HepG2 (cell line): ENCODE data around the gene MYO7B. TPM values are rescaled to one million over a fixed set of nuclear protein-coding genes. Genes with fewer than 3 reads are reported as not detected.

Experiments used
- CCDC6 ChIP-seq: sonication (generic); formaldehyde crosslinking; IDR thresholded peaks from 2 replicates; pipeline ENCODE4 v1.8.1; 2022; ENCODE audit warnings: mild to moderate bottlenecking, missing genetic modification reagents, moderate library complexity
- MIER2 ChIP-seq: IDR thresholded peaks from 2 replicates; pipeline ENCODE4 v1.6.1; 2016; ENCODE audit warnings: missing biosample characterization, missing genetic modification reagents
- NR2F6 ChIP-seq, 2 experiments: IDR thresholded peaks; 2 replicates each; pipeline ENCODE4 v1.6.1; 2016; ENCODE audit warnings: antibody characterized with exemption in 1 of 2, mild to moderate bottlenecking in 1 of 2
- RBFOX2 ChIP-seq: fragments of 200-400 bp; formaldehyde crosslinking; IDR thresholded peaks from 2 replicates; pipeline ENCODE4 v1.6.1; 2017; ENCODE audit warnings: low read depth, mild to moderate bottlenecking, low read length
- ZIK1 ChIP-seq: sonication (generic); formaldehyde crosslinking; IDR thresholded peaks from 2 replicates; pipeline ENCODE4 v1.5.0; 2020; ENCODE audit warnings: mild to moderate bottlenecking, low read depth, missing genetic modification reagents, borderline replicate concordance
- ZNF17 ChIP-seq: sonication (generic); formaldehyde crosslinking; IDR thresholded peaks from 2 replicates; pipeline ENCODE4 v1.5.0; 2020; ENCODE audit warnings: mild to moderate bottlenecking, missing genetic modification reagents
- ZNF3 ChIP-seq: IDR thresholded peaks from 2 replicates; pipeline ENCODE4 v1.7.0; 2017; ENCODE audit warnings: inconsistent platforms
- ZNF432 ChIP-seq: sonication (generic); formaldehyde crosslinking; IDR thresholded peaks from 2 replicates; pipeline ENCODE4 v1.5.0; 2020; ENCODE audit warnings: missing genetic modification reagents, mild to moderate bottlenecking, borderline replicate concordance
- ZNF678 ChIP-seq: sonication (generic); formaldehyde crosslinking; IDR thresholded peaks from 2 replicates; pipeline ENCODE4 v1.4.0; 2020; ENCODE audit warnings: mild to moderate bottlenecking, missing genetic modification reagents
- ZNF749 ChIP-seq: sonication (generic); formaldehyde crosslinking; IDR thresholded peaks from 2 replicates; pipeline ENCODE4 v1.8.0; 2022; ENCODE audit warnings: mild to moderate bottlenecking, missing genetic modification reagents, moderate library complexity, borderline replicate concordance
- ZNF772 ChIP-seq: sonication (generic); formaldehyde crosslinking; IDR thresholded peaks from 2 replicates; pipeline ENCODE4 v1.5.0; 2020; ENCODE audit warnings: mild to moderate bottlenecking, missing genetic modification reagents
- ZNF83 ChIP-seq: sonication (generic); formaldehyde crosslinking; IDR thresholded peaks from 2 replicates; pipeline ENCODE4 v1.4.0; 2020; ENCODE audit warnings: missing genetic modification reagents, mild to moderate bottlenecking, borderline replicate concordance
- ZSCAN21 ChIP-seq: sonication (generic); formaldehyde crosslinking; IDR thresholded peaks from 2 replicates; pipeline ENCODE4 v1.8.0; 2022; ENCODE audit warnings: mild to moderate bottlenecking, missing genetic modification reagents, moderate library complexity, borderline replicate concordance
- ZZZ3 ChIP-seq: sonication (generic); formaldehyde crosslinking; IDR thresholded peaks from 2 replicates; pipeline ENCODE4 v1.4.0; 2020; ENCODE audit warnings: missing genetic modification reagents, mild to moderate bottlenecking, borderline replicate concordance
- polyA plus RNA-seq, 8 experiments: library from polyadenylated mRNA; depleted of rRNA in 3 of 8; stranded (reverse) in 7 of 8; unstranded in 1 of 8; fragments of >200 nt; fragmentation: Illumina TruSeq in 4 of 8; extraction: Trizol in 4 of 8; gene quantifications; 2 replicates each; pipeline versions ENCODE4 v1.2.1 to v1.2.3, GENCODE V29; 2011 to 2016; ENCODE audit warnings: low read depth in 4 of 8, missing spikeins in 1 of 8, mixed read lengths in 1 of 8; ENCODE audit not compliant: insufficient read depth in 1 of 8
- total RNA-seq, 5 experiments: library from RNA; depleted of rRNA; stranded (reverse); fragments of >200 nt; fragmentation: Illumina TruSeq; extraction: Trizol; gene quantifications; 2 replicates each; pipeline ENCODE4 v1.2.3, GENCODE V29; 2016; ENCODE audit warnings: low read depth in 1 of 5
- TF ChIP-seq, protein P1 (sequence below): sonication (generic); formaldehyde crosslinking; IDR thresholded peaks from 2 replicates; pipeline ENCODE4 v1.4.0; 2020; ENCODE audit warnings: missing genetic modification reagents
- TF ChIP-seq, protein P2 (sequence below), 2 experiments: fragments of 450-650 bp in 1 of 2; sonication (generic) in 1 of 2; formaldehyde crosslinking; IDR thresholded peaks; 2 replicates each; pipeline versions ENCODE4 v1.5.0 to v1.8.0; 2020 to 2022; ENCODE audit warnings: mild to moderate bottlenecking in 1 of 2, missing genetic modification reagents in 1 of 2
- TF ChIP-seq, protein P3 (sequence below): sonication (generic); formaldehyde crosslinking; IDR thresholded peaks from 2 replicates; pipeline ENCODE4 v1.4.0; 2020; ENCODE audit warnings: missing genetic modification reagents, mild to moderate bottlenecking, borderline replicate concordance
- TF ChIP-seq, protein P4 (sequence below): IDR thresholded peaks from 2 replicates; pipeline ENCODE4 v1.6.1; 2016; ENCODE audit warnings: low read depth, control low read depth

The MYO7B gene
- total and polyA plus RNA-seq, 2 of the 13 experiments (the other 11 are each of a cell fraction or from before 2014, with no cell fraction given) = not detected

DNA sequence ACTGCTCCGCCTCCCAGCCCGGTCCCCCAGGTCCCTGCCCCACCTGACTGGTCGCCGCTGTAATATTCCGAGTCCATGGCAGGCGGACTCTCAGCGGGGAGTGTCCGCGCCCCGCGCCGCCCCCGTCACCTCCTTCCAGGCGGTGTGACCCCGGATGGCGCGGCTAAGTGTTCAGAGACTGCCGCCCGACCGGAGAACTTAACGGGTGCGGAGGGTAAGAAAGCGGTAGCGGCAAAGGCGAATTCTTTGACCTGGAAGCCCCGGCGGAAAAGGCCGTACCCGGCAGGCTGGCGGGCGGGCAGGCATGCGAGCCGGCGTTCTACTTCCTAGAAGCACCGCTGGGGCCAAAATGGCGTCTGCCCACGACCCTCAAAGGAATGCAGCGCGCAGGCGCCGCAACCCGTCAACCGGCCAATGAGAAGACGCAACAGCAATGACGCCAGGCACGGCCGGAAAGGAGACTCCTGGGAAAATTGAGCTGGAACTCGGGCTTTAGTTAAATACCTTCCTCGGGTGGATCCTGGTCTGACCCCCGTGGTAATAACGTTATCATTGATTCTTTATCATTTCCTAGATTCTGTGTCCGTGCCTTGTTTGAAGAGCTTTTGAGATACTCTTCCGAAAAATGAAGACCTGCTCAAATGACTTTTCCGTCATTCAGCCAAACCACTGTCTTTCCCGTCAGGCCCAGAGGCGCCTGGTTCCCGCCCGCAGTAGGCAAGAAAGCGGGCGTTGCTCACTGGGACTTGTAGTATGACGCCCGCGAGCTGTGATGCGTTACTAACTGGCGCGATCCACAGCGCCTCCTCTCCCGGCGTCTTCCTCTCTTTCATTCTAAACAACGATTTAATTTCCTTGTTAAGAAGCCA lies 9.1 kb upstream of the MYO7B start, which contains the start of gene IWS1 (continued):
- TF ChIP-seq, protein P1, sequence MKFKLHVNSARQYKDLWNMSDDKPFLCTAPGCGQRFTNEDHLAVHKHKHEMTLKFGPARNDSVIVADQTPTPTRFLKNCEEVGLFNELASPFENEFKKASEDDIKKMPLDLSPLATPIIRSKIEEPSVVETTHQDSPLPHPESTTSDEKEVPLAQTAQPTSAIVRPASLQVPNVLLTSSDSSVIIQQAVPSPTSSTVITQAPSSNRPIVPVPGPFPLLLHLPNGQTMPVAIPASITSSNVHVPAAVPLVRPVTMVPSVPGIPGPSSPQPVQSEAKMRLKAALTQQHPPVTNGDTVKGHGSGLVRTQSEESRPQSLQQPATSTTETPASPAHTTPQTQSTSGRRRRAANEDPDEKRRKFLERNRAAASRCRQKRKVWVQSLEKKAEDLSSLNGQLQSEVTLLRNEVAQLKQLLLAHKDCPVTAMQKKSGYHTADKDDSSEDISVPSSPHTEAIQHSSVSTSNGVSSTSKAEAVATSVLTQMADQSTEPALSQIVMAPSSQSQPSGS = peak; percentile 62; the same call in 1 of the 2 replicates
- TF ChIP-seq ZNF432 (CRISPR knock-in tag) = 0 out of 2 replicates have a peak, but pooled peaks have one; percentile 30
- TF ChIP-seq CCDC6 (CRISPR knock-in tag) = 0 out of 2 replicates have a peak, but pooled peaks have one; percentile 82
- peak; percentile 10; the same call in 1 of the 2 replicates for TF ChIP-seq ZNF772
- TF ChIP-seq ZNF83 (CRISPR knock-in tag) = 0 out of 2 replicates have a peak, but pooled peaks have one; percentile 74
- TF ChIP-seq, protein P2, sequence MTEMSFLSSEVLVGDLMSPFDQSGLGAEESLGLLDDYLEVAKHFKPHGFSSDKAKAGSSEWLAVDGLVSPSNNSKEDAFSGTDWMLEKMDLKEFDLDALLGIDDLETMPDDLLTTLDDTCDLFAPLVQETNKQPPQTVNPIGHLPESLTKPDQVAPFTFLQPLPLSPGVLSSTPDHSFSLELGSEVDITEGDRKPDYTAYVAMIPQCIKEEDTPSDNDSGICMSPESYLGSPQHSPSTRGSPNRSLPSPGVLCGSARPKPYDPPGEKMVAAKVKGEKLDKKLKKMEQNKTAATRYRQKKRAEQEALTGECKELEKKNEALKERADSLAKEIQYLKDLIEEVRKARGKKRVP (CRISPR knock-in tag; IDR thresholded peaks at IDR 0.05) = peak in 1 of 2 experiments; percentile 11; a peak in 1 of 4 replicates
- TF ChIP-seq RBFOX2 = peak; percentile 98
- no peak for TF ChIP-seq ZNF3 (CRISPR knock-in tag)
- TF ChIP-seq NR2F6 (IDR thresholded peaks at IDR 0.05) = peak; percentile 28; the same call in 1 of the 2 replicates
- TF ChIP-seq NR2F6 (CRISPR knock-in tag; IDR thresholded peaks at IDR 0.05) = no peak; the same call in 1 of the 2 replicates
- no peak for TF ChIP-seq ZNF17
- peak; percentile 62; the same call in 1 of the 2 replicates for TF ChIP-seq ZZZ3 (CRISPR knock-in tag)
- TF ChIP-seq ZIK1 (CRISPR knock-in tag) = peak; percentile 72
- TF ChIP-seq MIER2 = no peak
- TF ChIP-seq ZSCAN21 = peak; percentile 84
- TF ChIP-seq ZNF678 (CRISPR knock-in tag) = 0 out of 2 replicates have a peak, but pooled peaks have one; percentile 38
- peak; percentile 61; the same call in 1 of the 2 replicates for TF ChIP-seq ZNF749 (CRISPR knock-in tag)
- TF ChIP-seq, protein P3, sequence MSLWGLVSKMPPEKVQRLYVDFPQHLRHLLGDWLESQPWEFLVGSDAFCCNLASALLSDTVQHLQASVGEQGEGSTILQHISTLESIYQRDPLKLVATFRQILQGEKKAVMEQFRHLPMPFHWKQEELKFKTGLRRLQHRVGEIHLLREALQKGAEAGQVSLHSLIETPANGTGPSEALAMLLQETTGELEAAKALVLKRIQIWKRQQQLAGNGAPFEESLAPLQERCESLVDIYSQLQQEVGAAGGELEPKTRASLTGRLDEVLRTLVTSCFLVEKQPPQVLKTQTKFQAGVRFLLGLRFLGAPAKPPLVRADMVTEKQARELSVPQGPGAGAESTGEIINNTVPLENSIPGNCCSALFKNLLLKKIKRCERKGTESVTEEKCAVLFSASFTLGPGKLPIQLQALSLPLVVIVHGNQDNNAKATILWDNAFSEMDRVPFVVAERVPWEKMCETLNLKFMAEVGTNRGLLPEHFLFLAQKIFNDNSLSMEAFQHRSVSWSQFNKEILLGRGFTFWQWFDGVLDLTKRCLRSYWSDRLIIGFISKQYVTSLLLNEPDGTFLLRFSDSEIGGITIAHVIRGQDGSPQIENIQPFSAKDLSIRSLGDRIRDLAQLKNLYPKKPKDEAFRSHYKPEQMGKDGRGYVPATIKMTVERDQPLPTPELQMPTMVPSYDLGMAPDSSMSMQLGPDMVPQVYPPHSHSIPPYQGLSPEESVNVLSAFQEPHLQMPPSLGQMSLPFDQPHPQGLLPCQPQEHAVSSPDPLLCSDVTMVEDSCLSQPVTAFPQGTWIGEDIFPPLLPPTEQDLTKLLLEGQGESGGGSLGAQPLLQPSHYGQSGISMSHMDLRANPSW (CRISPR knock-in tag) = peak; percentile 92
- TF ChIP-seq, protein P4, sequence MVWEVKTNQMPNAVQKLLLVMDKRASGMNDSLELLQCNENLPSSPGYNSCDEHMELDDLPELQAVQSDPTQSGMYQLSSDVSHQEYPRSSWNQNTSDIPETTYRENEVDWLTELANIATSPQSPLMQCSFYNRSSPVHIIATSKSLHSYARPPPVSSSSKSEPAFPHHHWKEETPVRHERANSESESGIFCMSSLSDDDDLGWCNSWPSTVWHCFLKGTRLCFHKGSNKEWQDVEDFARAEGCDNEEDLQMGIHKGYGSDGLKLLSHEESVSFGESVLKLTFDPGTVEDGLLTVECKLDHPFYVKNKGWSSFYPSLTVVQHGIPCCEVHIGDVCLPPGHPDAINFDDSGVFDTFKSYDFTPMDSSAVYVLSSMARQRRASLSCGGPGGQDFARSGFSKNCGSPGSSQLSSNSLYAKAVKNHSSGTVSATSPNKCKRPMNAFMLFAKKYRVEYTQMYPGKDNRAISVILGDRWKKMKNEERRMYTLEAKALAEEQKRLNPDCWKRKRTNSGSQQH (CRISPR knock-in tag) = peak; percentile 69; the same call in 1 of the 2 replicates
